Colonic mucosa (tissue), 4 donors: ENCODE measurements around the gene GP1BB. TPM values are rescaled to one million over a fixed set of nuclear protein-coding genes. Genes with fewer than 3 reads are reported as not detected.

Source experiments
- DNase-seq: peaks from one replicate; pipeline ENCODE4 v3.0.0-alpha.2; 2020
- H3K27ac ChIP-seq: fragments of 200-600 bp; one replicate; pipeline ENCODE4 v1.8.0; 2021
- H3K27me3 ChIP-seq: fragments of 200-600 bp; one replicate; pipeline ENCODE4 v1.8.0; 2021
- H3K36me3 ChIP-seq: fragments of 200-600 bp; one replicate; pipeline ENCODE4 v1.8.0; 2021
- H3K4me1 ChIP-seq: fragments of 200-600 bp; one replicate; pipeline ENCODE4 v1.8.0; 2021; ENCODE audit warnings: mild to moderate bottlenecking
- H3K4me3 ChIP-seq: fragments of 200-600 bp; one replicate; pipeline ENCODE4 v1.8.0; 2021
- H3K9ac ChIP-seq, 2 donors: one replicate each; pipeline ENCODE4 v1.7.0; 2013; ENCODE audit warnings: control low read depth in 2 of 2, low read depth in 2 of 2, low read length in 2 of 2
- H3K9me3 ChIP-seq: fragments of 200-600 bp; one replicate; pipeline ENCODE4 v1.8.0; 2021
- intact Hi-C: fragments of 100-400 bp; cut with DNase I; formaldehyde crosslinking; loops from one replicate; pipeline ENCODE4 v1.14.1; 2022
- total RNA-seq, 2 donors: library from RNA; stranded (reverse); fragmentation: NEBNext Ultra II Directional in 1 of 2; extraction: Animal tissue kit (Norgen Biotek cat#: 25700) in 1 of 2; gene quantifications; one replicate each; pipeline ENCODE4 v1.2.1, GENCODE V29; 2021
- TF ChIP-seq, protein P1 (sequence below): fragments of 200-600 bp; IDR thresholded peaks from one replicate; pipeline ENCODE4 v1.8.0; 2022; ENCODE audit warnings: antibody characterized with exemption, mild to moderate bottlenecking
- donor health status: healthy.
- donor health status: DM: no; HTN: no; CAD: no.
- donor health status: DM: no; HTN: no; CAD: no.

GP1BB gene
- total RNA-seq, 2 donors from 2014 or later: 0.45 to 1.1 TPM

DNA sequence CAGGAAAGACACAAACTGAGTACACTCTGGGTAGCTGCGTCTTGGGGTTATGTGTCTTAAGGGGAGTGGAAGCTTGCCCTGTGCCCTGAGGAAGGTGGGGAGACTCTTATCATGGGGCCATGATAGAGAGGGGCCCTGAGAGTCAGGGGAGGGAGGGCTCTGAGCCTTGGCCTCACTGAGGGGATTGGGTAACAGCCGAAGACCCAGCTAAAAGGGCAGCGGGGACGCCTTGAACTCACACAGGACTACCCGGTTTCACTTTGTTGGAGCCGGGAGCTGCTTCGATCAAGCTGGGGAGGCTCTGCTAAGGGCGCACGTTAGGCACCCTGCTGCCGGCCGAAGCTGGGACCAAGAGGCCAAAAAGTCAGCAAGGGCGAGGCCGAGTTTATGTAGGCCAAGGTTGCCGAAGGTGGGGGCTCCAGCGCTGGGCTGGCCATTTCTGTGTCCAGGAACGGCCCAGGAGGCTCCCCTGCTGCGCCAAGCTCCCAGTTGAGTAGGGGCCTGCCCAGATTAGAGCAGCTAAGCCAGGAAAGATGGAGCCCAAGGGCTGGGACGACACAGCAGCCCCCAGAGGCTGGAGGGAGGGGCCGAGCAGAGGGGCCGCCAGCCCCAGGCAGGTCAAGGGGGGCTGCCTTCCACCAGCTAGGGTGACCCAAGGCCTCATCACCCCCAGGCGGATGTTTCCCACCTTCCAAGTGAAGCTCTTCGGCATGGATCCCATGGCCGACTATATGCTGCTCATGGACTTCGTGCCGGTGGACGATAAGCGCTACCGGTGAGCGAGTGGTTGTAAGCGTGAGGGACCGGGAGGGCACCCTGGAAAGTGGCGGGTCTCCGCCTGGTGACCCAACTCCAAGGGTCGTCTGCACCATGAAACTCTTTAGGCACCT is 39.5 kb downstream of the GP1BB start:
- no peak for DNase-seq
- Histone ChIP-seq H3K27me3 (peaks cover 86% of the 10 kb centered on the region), H3K4me3 (no peak overlapping the region), H3K9ac (no peak overlapping the region), H3K9me3 (no peaks in the 10 kb centered on the region), H3K4me1 (peaks cover 5% of the 10 kb centered on the region), H3K36me3 (no peaks in the 10 kb centered on the region), H3K27ac (no peak overlapping the region)
- intact Hi-C loops: no loop called here
- TF ChIP-seq, protein P1, sequence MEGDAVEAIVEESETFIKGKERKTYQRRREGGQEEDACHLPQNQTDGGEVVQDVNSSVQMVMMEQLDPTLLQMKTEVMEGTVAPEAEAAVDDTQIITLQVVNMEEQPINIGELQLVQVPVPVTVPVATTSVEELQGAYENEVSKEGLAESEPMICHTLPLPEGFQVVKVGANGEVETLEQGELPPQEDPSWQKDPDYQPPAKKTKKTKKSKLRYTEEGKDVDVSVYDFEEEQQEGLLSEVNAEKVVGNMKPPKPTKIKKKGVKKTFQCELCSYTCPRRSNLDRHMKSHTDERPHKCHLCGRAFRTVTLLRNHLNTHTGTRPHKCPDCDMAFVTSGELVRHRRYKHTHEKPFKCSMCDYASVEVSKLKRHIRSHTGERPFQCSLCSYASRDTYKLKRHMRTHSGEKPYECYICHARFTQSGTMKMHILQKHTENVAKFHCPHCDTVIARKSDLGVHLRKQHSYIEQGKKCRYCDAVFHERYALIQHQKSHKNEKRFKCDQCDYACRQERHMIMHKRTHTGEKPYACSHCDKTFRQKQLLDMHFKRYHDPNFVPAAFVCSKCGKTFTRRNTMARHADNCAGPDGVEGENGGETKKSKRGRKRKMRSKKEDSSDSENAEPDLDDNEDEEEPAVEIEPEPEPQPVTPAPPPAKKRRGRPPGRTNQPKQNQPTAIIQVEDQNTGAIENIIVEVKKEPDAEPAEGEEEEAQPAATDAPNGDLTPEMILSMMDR: no peak

- Histone ChIP-seq H3K27me3 (peaks cover 86% of the 10 kb centered on the region), H3K4me3 (no peak overlapping the region), H3K9me3 (no peaks in the 10 kb centered on the region), H3K4me1 (peaks cover 5% of the 10 kb centered on the region), H3K36me3 (no peaks in the 10 kb centered on the region), H3K27ac (no peak overlapping the region), H3K9ac (no peak overlapping the region)
- DNase-seq: no peak
- intact Hi-C loops: no loop called here
- TF ChIP-seq, protein P1: no peak
Measured at GRCh38 chr22:19763458-19764298, 40.3 kb downstream of the GP1BB start.

- DNase-seq: no peak
- H3K9ac ChIP-seq: no peak overlapping the region
- H3K27ac ChIP-seq: no peak overlapping the region
- peaks cover 85% of the 10 kb centered on the region for H3K27me3 ChIP-seq
- intact Hi-C loops: no loop called here
- TF ChIP-seq, protein P1: no peak
- H3K4me3 ChIP-seq: no peak overlapping the region
- no peaks in the 10 kb centered on the region for H3K36me3 ChIP-seq
- H3K9me3 ChIP-seq: no peaks in the 10 kb centered on the region
- peaks cover 5% of the 10 kb centered on the region for H3K4me1 ChIP-seq
Measured at GRCh38 chr22:19764299-19764593, 40.9 kb downstream of the GP1BB start.

DNA sequence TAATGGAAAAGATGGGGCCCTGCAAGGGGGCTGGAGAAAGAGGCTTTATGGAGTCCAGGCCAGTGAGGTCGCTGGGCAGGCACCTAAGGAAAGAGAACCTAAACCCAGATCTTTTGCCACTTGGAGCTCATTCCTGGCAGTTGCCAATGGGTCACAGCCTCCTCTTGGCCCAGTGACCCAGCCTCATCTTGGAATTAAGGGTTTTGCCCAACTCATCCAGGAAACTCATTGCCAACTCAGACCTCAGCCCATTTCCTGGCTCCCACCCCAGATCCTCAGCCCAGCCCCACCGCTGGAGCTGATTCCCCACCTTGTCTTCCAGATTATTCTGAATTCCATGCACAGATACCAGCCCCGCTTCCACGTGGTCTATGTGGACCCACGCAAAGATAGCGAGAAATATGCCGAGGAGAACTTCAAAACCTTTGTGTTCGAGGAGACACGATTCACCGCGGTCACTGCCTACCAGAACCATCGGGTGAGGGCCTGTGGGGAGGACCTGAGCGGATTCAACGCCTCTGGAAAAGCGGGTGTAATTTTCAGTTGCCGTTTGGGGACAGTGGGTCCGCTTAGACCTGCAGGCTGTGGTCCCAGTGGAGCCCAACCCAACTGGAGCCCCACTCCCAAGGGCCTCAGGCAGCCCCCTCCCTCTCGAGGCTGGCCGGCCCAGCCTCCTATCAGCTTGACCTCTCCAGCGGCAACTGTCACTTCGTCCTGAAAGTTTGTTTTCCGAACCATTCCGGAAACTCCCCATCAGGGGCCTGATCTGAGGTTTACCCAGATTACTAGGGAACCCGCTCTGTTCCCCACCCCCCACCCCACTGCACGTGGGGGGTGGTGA is 41.5 kb downstream of the GP1BB start:
- TF ChIP-seq, protein P1: no peak
- H3K9ac ChIP-seq: no peak overlapping the region
- intact Hi-C loops: no loop called here
- no peak overlapping the region for H3K4me3 ChIP-seq
- no peak overlapping the region for H3K27ac ChIP-seq
- peaks cover 85% of the 10 kb centered on the region for H3K27me3 ChIP-seq
- H3K36me3 ChIP-seq: no peaks in the 10 kb centered on the region
- H3K4me1 ChIP-seq: peaks cover 5% of the 10 kb centered on the region
- no peaks in the 10 kb centered on the region for H3K9me3 ChIP-seq
- DNase-seq: no peak
